ENCODE results near the gene ZCCHC3. TPM values are rescaled to one million over a fixed set of nuclear protein-coding genes. Genes with fewer than 3 reads are reported as not detected.
"Not testable (repeated sequence)": the region's sequence is repeated elsewhere in the genome, so short reads cannot be mapped to it uniquely, and the experiment has no call there.

ZCCHC3 gene
- total and polyA plus RNA-seq, 4 donors, result 7.7 to 13.7 (median 11.1) TPM

GRCh38 chr20:328027-328974 lies 30.9 kb downstream of the ZCCHC3 start:
- no peaks in the 10 kb centered on the region for H3K4me1 ChIP-seq (ENCODE audit: control insufficient read depth in 1 of 2, insufficient read depth in 2 of 2, low read length in 2 of 2)
- WGBS, 2 donors, result 41 to 46% methylated on average over 30 to 31 of the region's 31 CpGs
- intact Hi-C loops (cut with DNase I), result no loop called here

GRCh38 chr20:328975-329695 lies 31.8 kb downstream of the ZCCHC3 start:
- DNase-seq (peak in 1 of 2 donors; percentile 57), ATAC-seq (ENCODE audit: low FRiP score) (no peak)
- no peak overlapping the region for H3K4me3 ChIP-seq (ENCODE audit: low read length in 2 of 2)
- intact Hi-C loops (cut with DNase I), result no loop called here
- no peaks in the 10 kb centered on the region for H3K36me3 ChIP-seq (ENCODE audit: control insufficient read depth in 1 of 2, insufficient read depth in 2 of 2, low read length in 1 of 2)
- 44 to 45% methylated on average over 7 of the region's 7 CpGs for WGBS, 2 donors
- H3K27ac ChIP-seq (ENCODE audit: low read depth in 1 of 2, low read length in 2 of 2), result no peak overlapping the region
- no peaks in the 10 kb centered on the region for H3K27me3 ChIP-seq (ENCODE audit: control insufficient read depth in 1 of 2, insufficient read depth in 2 of 2, low read length in 1 of 2)
- no peaks in the 10 kb centered on the region for H3K4me1 ChIP-seq (ENCODE audit: control insufficient read depth in 1 of 2, insufficient read depth in 2 of 2, low read length in 2 of 2)
- no peaks in the 10 kb centered on the region for H3K9me3 ChIP-seq (ENCODE audit: control insufficient read depth, low read length)

More at GRCh38 chr20:328027-328974, 30.9 kb downstream of the ZCCHC3 start:
- Histone ChIP-seq H3K27me3 (ENCODE audit: control insufficient read depth in 1 of 2, insufficient read depth in 2 of 2, low read length in 1 of 2) (no peaks in the 10 kb centered on the region), H3K9me3 (ENCODE audit: control insufficient read depth, low read length) (no peaks in the 10 kb centered on the region), H3K4me3 (ENCODE audit: low read length in 2 of 2) (no peak overlapping the region), H3K36me3 (ENCODE audit: control insufficient read depth in 1 of 2, insufficient read depth in 2 of 2, low read length in 1 of 2) (no peaks in the 10 kb centered on the region), H3K27ac (ENCODE audit: low read depth in 1 of 2, low read length in 2 of 2) (peak overlapping the region in 1 of 2 donors; percentile 39)
- ATAC-seq (ENCODE audit: low FRiP score), result no peak
- peak in 1 of 2 donors; percentile 59 for DNase-seq

- Histone ChIP-seq H3K27me3 (ENCODE audit: control insufficient read depth in 1 of 2, insufficient read depth in 2 of 2, low read length in 1 of 2) (no peaks in the 10 kb centered on the region), H3K36me3 (ENCODE audit: control insufficient read depth in 1 of 2, insufficient read depth in 2 of 2, low read length in 1 of 2) (no peaks in the 10 kb centered on the region), H3K4me1 (ENCODE audit: control insufficient read depth in 1 of 2, insufficient read depth in 2 of 2, low read length in 2 of 2) (no peaks in the 10 kb centered on the region), H3K4me3 (ENCODE audit: low read length in 2 of 2) (no peak overlapping the region), H3K9me3 (ENCODE audit: control insufficient read depth, low read length) (no peaks in the 10 kb centered on the region), H3K27ac (ENCODE audit: low read depth in 1 of 2, low read length in 2 of 2) (no peak overlapping the region)
- WGBS, 2 donors, result 80 to 85% methylated on average over 4 of the region's 4 CpGs
- DNase-seq (peak in 1 of 2 donors; percentile 50), ATAC-seq (ENCODE audit: low FRiP score) (no peak)
- intact Hi-C loops (cut with DNase I), result loop anchor here in 1 of 2 donors (5.0 to 10.0 kb wide), 2 partner anchors 65 to 118 kb away; no protein-coding TSS in a partner anchor
Measured at GRCh38 chr20:329851-330232, 32.5 kb downstream of the ZCCHC3 start.

GRCh38 chr20:330233-331149 lies 33.1 kb downstream of the ZCCHC3 start:
- WGBS, 2 donors, result 42 to 43% methylated on average over 16 of the region's 16 CpGs
- peak; percentile 36 for ATAC-seq (ENCODE audit: low FRiP score)

GRCh38 chr20:334578-334977 lies 37.2 kb downstream of the ZCCHC3 start:
- Histone ChIP-seq H3K27ac (ENCODE audit: low read depth in 1 of 2, low read length in 2 of 2) (no peak overlapping the region), H3K9me3 (ENCODE audit: control insufficient read depth, low read length) (no peaks in the 10 kb centered on the region), H3K4me3 (ENCODE audit: low read length in 2 of 2) (no peak overlapping the region), H3K36me3 (ENCODE audit: control insufficient read depth in 1 of 2, insufficient read depth in 2 of 2, low read length in 1 of 2) (no peaks in the 10 kb centered on the region), H3K27me3 (ENCODE audit: control insufficient read depth in 1 of 2, insufficient read depth in 2 of 2, low read length in 1 of 2) (no peaks in the 10 kb centered on the region), H3K4me1 (ENCODE audit: control insufficient read depth in 1 of 2, insufficient read depth in 2 of 2, low read length in 2 of 2) (no peaks in the 10 kb centered on the region)
- intact Hi-C loops (cut with DNase I), result loop anchor here in 1 of 2 donors (5.0 to 10.0 kb wide), 2 partner anchors 70 to 122 kb away; no protein-coding TSS in a partner anchor
- no peak for ATAC-seq (ENCODE audit: low FRiP score)
- peak in 1 of 2 donors; percentile 25 for DNase-seq
- 95 to 97% methylated on average over 8 of the region's 8 CpGs for WGBS, 2 donors

More at GRCh38 chr20:330233-331149, 33.1 kb downstream of the ZCCHC3 start:
- Histone ChIP-seq H3K36me3 (ENCODE audit: control insufficient read depth in 1 of 2, insufficient read depth in 2 of 2, low read length in 1 of 2) (no peaks in the 10 kb centered on the region), H3K27ac (ENCODE audit: low read depth in 1 of 2, low read length in 2 of 2) (no peak overlapping the region), H3K9me3 (ENCODE audit: control insufficient read depth, low read length) (no peaks in the 10 kb centered on the region), H3K4me1 (ENCODE audit: control insufficient read depth in 1 of 2, insufficient read depth in 2 of 2, low read length in 2 of 2) (no peaks in the 10 kb centered on the region), H3K4me3 (ENCODE audit: low read length in 2 of 2) (no peak overlapping the region), H3K27me3 (ENCODE audit: control insufficient read depth in 1 of 2, insufficient read depth in 2 of 2, low read length in 1 of 2) (no peaks in the 10 kb centered on the region)
- intact Hi-C loops (cut with DNase I), result loop anchor here in 1 of 2 donors (5.0 to 10.0 kb wide), 2 partner anchors 66 to 118 kb away; no protein-coding TSS in a partner anchor
- peak; percentile 60 to 70 for DNase-seq

GRCh38 chr20:336040-336439 lies 38.7 kb downstream of the ZCCHC3 start:
- H3K9me3 ChIP-seq (ENCODE audit: control insufficient read depth, low read length); H3K4me1 ChIP-seq (ENCODE audit: control insufficient read depth in 1 of 2, insufficient read depth in 2 of 2, low read length in 2 of 2); H3K27ac ChIP-seq (ENCODE audit: low read depth in 1 of 2, low read length in 2 of 2); H3K36me3 ChIP-seq (ENCODE audit: control insufficient read depth in 1 of 2, insufficient read depth in 2 of 2, low read length in 1 of 2); H3K4me3 ChIP-seq (ENCODE audit: low read length in 2 of 2); ATAC-seq (ENCODE audit: low FRiP score); DNase-seq; H3K27me3 ChIP-seq (ENCODE audit: control insufficient read depth in 1 of 2, insufficient read depth in 2 of 2, low read length in 1 of 2): not testable (repeated sequence)
- 83 to 92% methylated on average over 1 of the region's 1 CpG for WGBS, 2 donors
- intact Hi-C loops (cut with DNase I), result loop anchor here in 1 of 2 donors (10.0 kb wide), 1 partner anchor 71 kb away; no protein-coding TSS in a partner anchor

- no peaks in the 10 kb centered on the region for H3K27me3 ChIP-seq (ENCODE audit: control insufficient read depth in 1 of 2, insufficient read depth in 2 of 2, low read length in 1 of 2)
- H3K36me3 ChIP-seq (ENCODE audit: control insufficient read depth in 1 of 2, insufficient read depth in 2 of 2, low read length in 1 of 2), result no peaks in the 10 kb centered on the region
- peak; percentile 39 to 46 for DNase-seq
- 62 to 65% methylated on average over 2 of the region's 2 CpGs for WGBS, 2 donors
- H3K27ac ChIP-seq (ENCODE audit: low read depth in 1 of 2, low read length in 2 of 2), result no peak overlapping the region
- peaks cover 0 to 2% of the 10 kb centered on the region in 2 donors for H3K4me1 ChIP-seq (ENCODE audit: control insufficient read depth in 1 of 2, insufficient read depth in 2 of 2, low read length in 2 of 2)
- no peak for ATAC-seq (ENCODE audit: low FRiP score)
- H3K4me3 ChIP-seq (ENCODE audit: low read length in 2 of 2), result no peak overlapping the region
- no peaks in the 10 kb centered on the region for H3K9me3 ChIP-seq (ENCODE audit: control insufficient read depth, low read length)
- intact Hi-C loops (cut with DNase I), result no loop called here
Measured at GRCh38 chr20:341682-342081, 44.3 kb downstream of the ZCCHC3 start.

GRCh38 chr20:343107-343506 lies 45.7 kb downstream of the ZCCHC3 start:
- peaks cover 0 to 2% of the 10 kb centered on the region in 2 donors for H3K4me1 ChIP-seq (ENCODE audit: control insufficient read depth in 1 of 2, insufficient read depth in 2 of 2, low read length in 2 of 2)
- DNase-seq (no peak), ATAC-seq (ENCODE audit: low FRiP score) (no peak)
- intact Hi-C loops (cut with DNase I), result no loop called here
- no peak overlapping the region for H3K4me3 ChIP-seq (ENCODE audit: low read length in 2 of 2)
- H3K27ac ChIP-seq (ENCODE audit: low read depth in 1 of 2, low read length in 2 of 2), result no peak overlapping the region
- H3K36me3 ChIP-seq (ENCODE audit: control insufficient read depth in 1 of 2, insufficient read depth in 2 of 2, low read length in 1 of 2), result no peaks in the 10 kb centered on the region
- H3K27me3 ChIP-seq (ENCODE audit: control insufficient read depth in 1 of 2, insufficient read depth in 2 of 2, low read length in 1 of 2), result no peaks in the 10 kb centered on the region
- no peaks in the 10 kb centered on the region for H3K9me3 ChIP-seq (ENCODE audit: control insufficient read depth, low read length)

Data from aorta (tissue), 5 donors.